SH-SY5Y (cell line): ENCODE measurements around the gene USP7.

ENCODE experiments used
- GATA2 ChIP-seq: IDR thresholded peaks from 2 replicates; pipeline ENCODE4 v1.6.1; 2011; ENCODE audit warnings: mild to moderate bottlenecking, low read depth, low read length
- GATA3 ChIP-seq: IDR thresholded peaks from 2 replicates; pipeline ENCODE4 v1.6.1; 2011; ENCODE audit warnings: low read depth, mild to moderate bottlenecking, low read length, moderate library complexity

DNA sequence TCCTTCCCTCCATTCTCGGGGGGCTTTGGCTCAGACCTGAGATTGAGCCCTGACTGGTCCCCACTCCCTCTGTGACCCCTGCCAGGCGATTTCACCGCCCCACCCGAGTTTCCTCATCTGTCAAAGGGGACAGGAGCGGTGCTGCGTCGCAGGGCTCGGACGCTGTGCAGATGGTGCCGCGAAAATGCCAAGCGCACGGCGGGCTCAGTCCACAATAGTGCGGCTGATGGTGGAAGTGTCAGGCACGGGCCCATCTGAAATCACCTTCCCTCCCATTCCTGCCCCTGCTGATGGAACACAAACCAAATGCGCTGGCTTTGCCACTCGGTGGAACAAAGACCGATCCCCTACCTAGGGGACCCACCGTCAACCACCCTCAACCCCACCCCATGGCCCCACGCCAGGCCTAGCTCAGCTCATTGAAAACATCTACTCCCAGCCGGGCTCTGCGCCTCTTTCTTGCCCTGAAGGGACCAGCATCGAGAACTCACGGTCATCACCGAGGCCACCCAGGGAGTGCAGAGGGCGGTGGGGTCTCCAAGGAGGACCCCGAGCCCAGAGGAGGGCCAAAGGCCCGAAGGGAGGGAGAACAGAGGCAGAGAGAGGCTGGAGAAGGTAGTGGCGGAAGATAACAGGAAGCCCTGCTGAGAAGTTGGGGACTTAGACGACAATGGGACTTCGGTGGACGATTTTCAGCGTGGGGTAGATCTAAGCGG is 96.3 kb downstream of the USP7 start:
- no peak for TF ChIP-seq GATA2
- no peak for TF ChIP-seq GATA3
